Keratinocyte (primary cell): ENCODE data around the gene SHROOM3.

Experiments used
- EZH2 ChIP-seq: IDR thresholded peaks from one replicate; pipeline ENCODE4 v1.6.1; 2012; ENCODE audit warnings: inconsistent platforms, mild to moderate bottlenecking, low read length, moderate library complexity
- TF ChIP-seq, protein P1 (sequence below), 3 experiments: IDR thresholded peaks in 1 of 3; conservative IDR thresholded peaks in 1 of 3; optimal IDR thresholded peaks in 1 of 3; 2 replicates in 2 of 3; 3 replicates in 1 of 3; pipeline versions ENCODE3 to v1.5.1; 2011; ENCODE audit warnings: low read length in 3 of 3, mild to moderate bottlenecking in 3 of 3, moderate library complexity in 2 of 3, control low read depth in 1 of 3, inconsistent platforms in 1 of 3; ENCODE audit not compliant: insufficient read depth in 2 of 3; ENCODE audit errors: extremely low read depth in 1 of 3

DNA sequence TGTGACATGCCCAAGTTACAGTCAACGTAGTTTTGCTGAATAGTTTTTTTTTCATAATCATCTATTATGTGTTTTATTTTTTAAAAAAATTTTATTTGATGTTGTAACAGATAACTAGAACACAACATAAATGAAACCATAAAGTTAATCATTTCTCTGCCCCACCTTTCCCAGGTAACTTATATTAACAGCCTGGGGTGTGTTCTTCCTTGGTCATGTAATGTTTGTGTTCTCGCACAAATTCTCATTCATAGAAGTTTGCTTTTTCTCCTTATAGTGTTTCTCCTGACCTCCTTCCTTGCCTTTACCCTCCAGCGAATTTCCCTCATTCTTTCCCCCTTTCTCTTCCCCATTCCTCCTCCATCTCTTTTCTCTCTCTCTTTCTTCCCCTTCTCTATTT is 248.1 kb downstream of the SHROOM3 start:
- TF ChIP-seq, protein P1, sequence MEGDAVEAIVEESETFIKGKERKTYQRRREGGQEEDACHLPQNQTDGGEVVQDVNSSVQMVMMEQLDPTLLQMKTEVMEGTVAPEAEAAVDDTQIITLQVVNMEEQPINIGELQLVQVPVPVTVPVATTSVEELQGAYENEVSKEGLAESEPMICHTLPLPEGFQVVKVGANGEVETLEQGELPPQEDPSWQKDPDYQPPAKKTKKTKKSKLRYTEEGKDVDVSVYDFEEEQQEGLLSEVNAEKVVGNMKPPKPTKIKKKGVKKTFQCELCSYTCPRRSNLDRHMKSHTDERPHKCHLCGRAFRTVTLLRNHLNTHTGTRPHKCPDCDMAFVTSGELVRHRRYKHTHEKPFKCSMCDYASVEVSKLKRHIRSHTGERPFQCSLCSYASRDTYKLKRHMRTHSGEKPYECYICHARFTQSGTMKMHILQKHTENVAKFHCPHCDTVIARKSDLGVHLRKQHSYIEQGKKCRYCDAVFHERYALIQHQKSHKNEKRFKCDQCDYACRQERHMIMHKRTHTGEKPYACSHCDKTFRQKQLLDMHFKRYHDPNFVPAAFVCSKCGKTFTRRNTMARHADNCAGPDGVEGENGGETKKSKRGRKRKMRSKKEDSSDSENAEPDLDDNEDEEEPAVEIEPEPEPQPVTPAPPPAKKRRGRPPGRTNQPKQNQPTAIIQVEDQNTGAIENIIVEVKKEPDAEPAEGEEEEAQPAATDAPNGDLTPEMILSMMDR (optimal IDR thresholded peaks at IDR 0.05 in 1 of 3, IDR thresholded peaks at IDR 0.05 in 1 of 3, conservative IDR thresholded peaks at IDR 0.05 in 1 of 3; ENCODE audit: extremely low read depth in 1 of 3, insufficient read depth in 2 of 3, low read length in 3 of 3) = no peak
- TF ChIP-seq EZH2 = no peak
